ENCODE measurements around the gene CACNG5. TPM values are rescaled to one million over a fixed set of nuclear protein-coding genes. Genes with fewer than 3 reads are reported as not detected.

The CACNG5 gene
- not detected in 2 replicates for total RNA-seq (2014; rRNA removed; shearing (Covaris generic))

GRCh38 chr17:66834919-66835454 lies at the start of gene CACNG5:
CACNG5 (plus strand) TSS chr17:66835117; CDS start chr17:66877333, 42,216 bp downstream.
- peaks cover 49% of the 10 kb centered on the region for H3K27me3 ChIP-seq (replicated peaks)
- no peak within 1 kb of the TSS for H3K4me3 ChIP-seq
- H3K27ac ChIP-seq = no peak within 1 kb of the TSS

GRCh38 chr17:66786107-66786506 lies 48.8 kb upstream of the CACNG5 start:
- H3K27ac ChIP-seq = no peak overlapping the region
- no peaks in the 10 kb centered on the region for H3K4me1 ChIP-seq (replicated peaks)
- no peak overlapping the region for H3K4me3 ChIP-seq
- peak in 1 of 2 experiments; percentile 32 for DNase-seq (ENCODE audit: low read depth in 1 of 2, low spot score in 2 of 2)
- H3K27me3 ChIP-seq (replicated peaks) = no peaks in the 10 kb centered on the region
- H3K9me3 ChIP-seq (replicated peaks) = no peaks in the 10 kb centered on the region
- peaks cover 40% of the 10 kb centered on the region for H3K36me3 ChIP-seq

More at GRCh38 chr17:66834919-66835454, at the start of gene CACNG5:
- Histone ChIP-seq H3K4me1 (replicated peaks) (no peaks in the 10 kb centered on the region), H3K36me3 (no peaks in the 10 kb centered on the region), H3K9me3 (replicated peaks) (no peaks in the 10 kb centered on the region)
- no peak for DNase-seq (ENCODE audit: low read depth in 1 of 2, low spot score in 2 of 2)

GRCh38 chr17:66787914-66788313 lies 47.0 kb upstream of the CACNG5 start:
- Histone ChIP-seq H3K4me3 (no peak overlapping the region), H3K9me3 (replicated peaks) (no peaks in the 10 kb centered on the region), H3K27me3 (replicated peaks) (no peaks in the 10 kb centered on the region), H3K27ac (no peak overlapping the region), H3K4me1 (replicated peaks) (no peaks in the 10 kb centered on the region), H3K36me3 (peaks cover 53% of the 10 kb centered on the region)
- DNase-seq (ENCODE audit: low read depth in 1 of 2, low spot score in 2 of 2) = no peak

- Histone ChIP-seq H3K27ac (no peak overlapping the region), H3K36me3 (peaks cover 59% of the 10 kb centered on the region)
Observed at GRCh38 chr17:66789093-66789492, 45.8 kb upstream of the CACNG5 start.

GRCh38 chr17:66789961-66790437 lies 44.9 kb upstream of the CACNG5 start:
- H3K27ac ChIP-seq = no peak overlapping the region
- H3K27me3 ChIP-seq (replicated peaks) = no peaks in the 10 kb centered on the region
- no peaks in the 10 kb centered on the region for H3K9me3 ChIP-seq (replicated peaks)
- no peak overlapping the region for H3K4me3 ChIP-seq
- no peaks in the 10 kb centered on the region for H3K4me1 ChIP-seq (replicated peaks)
- no peak for DNase-seq (ENCODE audit: low read depth in 1 of 2, low spot score in 2 of 2)
- H3K36me3 ChIP-seq = peaks cover 56% of the 10 kb centered on the region

More at GRCh38 chr17:66789093-66789492, 45.8 kb upstream of the CACNG5 start:
- DNase-seq (ENCODE audit: low read depth in 1 of 2, low spot score in 2 of 2) = no peak
- H3K27me3 ChIP-seq (replicated peaks) = no peaks in the 10 kb centered on the region
- H3K4me1 ChIP-seq (replicated peaks) = no peaks in the 10 kb centered on the region
- no peak overlapping the region for H3K4me3 ChIP-seq
- no peaks in the 10 kb centered on the region for H3K9me3 ChIP-seq (replicated peaks)

GRCh38 chr17:66790501-66791061 lies 44.3 kb upstream of the CACNG5 start:
- Histone ChIP-seq H3K4me3 (no peak overlapping the region), H3K27ac (no peak overlapping the region), H3K4me1 (replicated peaks) (no peaks in the 10 kb centered on the region), H3K27me3 (replicated peaks) (no peaks in the 10 kb centered on the region), H3K36me3 (peaks cover 60% of the 10 kb centered on the region), H3K9me3 (replicated peaks) (no peaks in the 10 kb centered on the region)
- DNase-seq (ENCODE audit: low read depth in 1 of 2, low spot score in 2 of 2) = no peak

GRCh38 chr17:66791347-66791746 lies 43.6 kb upstream of the CACNG5 start:
- H3K4me3 ChIP-seq = no peak overlapping the region
- no peaks in the 10 kb centered on the region for H3K9me3 ChIP-seq (replicated peaks)
- no peak overlapping the region for H3K27ac ChIP-seq
- peaks cover 68% of the 10 kb centered on the region for H3K36me3 ChIP-seq
- H3K4me1 ChIP-seq (replicated peaks) = no peaks in the 10 kb centered on the region
- no peaks in the 10 kb centered on the region for H3K27me3 ChIP-seq (replicated peaks)
- DNase-seq (ENCODE audit: low read depth in 1 of 2, low spot score in 2 of 2) = no peak

- peaks cover 62% of the 10 kb centered on the region for H3K36me3 ChIP-seq
- H3K9me3 ChIP-seq (replicated peaks) = no peaks in the 10 kb centered on the region
- DNase-seq (ENCODE audit: low read depth in 1 of 2, low spot score in 2 of 2) = no peak
- no peaks in the 10 kb centered on the region for H3K4me1 ChIP-seq (replicated peaks)
- no peaks in the 10 kb centered on the region for H3K27me3 ChIP-seq (replicated peaks)
- H3K27ac ChIP-seq = no peak overlapping the region
- H3K4me3 ChIP-seq = no peak overlapping the region
Observed at GRCh38 chr17:66793814-66794213, 41.1 kb upstream of the CACNG5 start.

- Histone ChIP-seq H3K4me3 (no peak overlapping the region), H3K4me1 (replicated peaks) (no peaks in the 10 kb centered on the region), H3K27me3 (replicated peaks) (no peaks in the 10 kb centered on the region), H3K36me3 (peaks cover 49% of the 10 kb centered on the region), H3K27ac (no peak overlapping the region), H3K9me3 (replicated peaks) (no peaks in the 10 kb centered on the region)
- no peak for DNase-seq (ENCODE audit: low read depth in 1 of 2, low spot score in 2 of 2)
Observed at GRCh38 chr17:66795486-66795885, 39.4 kb upstream of the CACNG5 start.

GRCh38 chr17:66799849-66800537 lies 34.9 kb upstream of the CACNG5 start:
- Histone ChIP-seq H3K36me3 (peaks cover 36% of the 10 kb centered on the region), H3K4me3 (no peak overlapping the region), H3K9me3 (replicated peaks) (no peaks in the 10 kb centered on the region), H3K27me3 (replicated peaks) (no peaks in the 10 kb centered on the region), H3K4me1 (replicated peaks) (no peaks in the 10 kb centered on the region), H3K27ac (no peak overlapping the region)
- DNase-seq (ENCODE audit: low read depth in 1 of 2, low spot score in 2 of 2) = no peak

- Histone ChIP-seq H3K36me3 (peaks cover 10% of the 10 kb centered on the region), H3K27ac (no peak overlapping the region), H3K4me1 (replicated peaks) (no peaks in the 10 kb centered on the region), H3K4me3 (no peak overlapping the region), H3K27me3 (replicated peaks) (no peaks in the 10 kb centered on the region), H3K9me3 (replicated peaks) (no peaks in the 10 kb centered on the region)
- no peak for DNase-seq (ENCODE audit: low read depth in 1 of 2, low spot score in 2 of 2)
Observed at GRCh38 chr17:66803474-66803951, 31.4 kb upstream of the CACNG5 start.

- Histone ChIP-seq H3K27ac (no peak overlapping the region), H3K36me3 (peaks cover 10% of the 10 kb centered on the region)
- no peak for DNase-seq (ENCODE audit: low read depth in 1 of 2, low spot score in 2 of 2)
Observed at GRCh38 chr17:66805567-66805966, 29.4 kb upstream of the CACNG5 start.

GRCh38 chr17:66807182-66807581 lies 27.7 kb upstream of the CACNG5 start:
- Histone ChIP-seq H3K9me3 (replicated peaks) (no peaks in the 10 kb centered on the region), H3K27ac (no peak overlapping the region), H3K4me1 (replicated peaks) (no peaks in the 10 kb centered on the region), H3K36me3 (peaks cover 10% of the 10 kb centered on the region), H3K27me3 (replicated peaks) (no peaks in the 10 kb centered on the region), H3K4me3 (no peak overlapping the region)
- no peak for DNase-seq (ENCODE audit: low read depth in 1 of 2, low spot score in 2 of 2)

More at GRCh38 chr17:66805567-66805966, 29.4 kb upstream of the CACNG5 start:
- no peaks in the 10 kb centered on the region for H3K27me3 ChIP-seq (replicated peaks)
- H3K4me1 ChIP-seq (replicated peaks) = no peaks in the 10 kb centered on the region
- H3K4me3 ChIP-seq = no peak overlapping the region
- H3K9me3 ChIP-seq (replicated peaks) = no peaks in the 10 kb centered on the region

- no peak overlapping the region for H3K27ac ChIP-seq
- no peaks in the 10 kb centered on the region for H3K36me3 ChIP-seq
- H3K9me3 ChIP-seq (replicated peaks) = no peaks in the 10 kb centered on the region
- no peak overlapping the region for H3K4me3 ChIP-seq
- no peaks in the 10 kb centered on the region for H3K27me3 ChIP-seq (replicated peaks)
- H3K4me1 ChIP-seq (replicated peaks) = no peaks in the 10 kb centered on the region
- DNase-seq (ENCODE audit: low read depth in 1 of 2, low spot score in 2 of 2) = no peak
Observed at GRCh38 chr17:66809408-66809807, 25.5 kb upstream of the CACNG5 start.
